OCI-M1 (cell line): ENCODE results near the gene TIMM44.
A peak's percentile ranks its signal among the peaks of the same experiment; 100 is the strongest.
"Not testable (repeated sequence)": the region's sequence is repeated elsewhere in the genome, so short reads cannot be mapped to it uniquely, and the experiment has no call there.

Experiments used
- DNase-seq: peaks from one replicate; lab custom pipeline; 2025; lab: John Stamatoyannopoulos, UW

The TIMM44 gene

GRCh38 chr19:7900401-7900870 is 43.0 kb downstream of the TIMM44 start:
- DNase-seq: no peak

GRCh38 chr19:7899751-7900378 is 43.6 kb downstream of the TIMM44 start:
- DNase-seq: no peak

DNA sequence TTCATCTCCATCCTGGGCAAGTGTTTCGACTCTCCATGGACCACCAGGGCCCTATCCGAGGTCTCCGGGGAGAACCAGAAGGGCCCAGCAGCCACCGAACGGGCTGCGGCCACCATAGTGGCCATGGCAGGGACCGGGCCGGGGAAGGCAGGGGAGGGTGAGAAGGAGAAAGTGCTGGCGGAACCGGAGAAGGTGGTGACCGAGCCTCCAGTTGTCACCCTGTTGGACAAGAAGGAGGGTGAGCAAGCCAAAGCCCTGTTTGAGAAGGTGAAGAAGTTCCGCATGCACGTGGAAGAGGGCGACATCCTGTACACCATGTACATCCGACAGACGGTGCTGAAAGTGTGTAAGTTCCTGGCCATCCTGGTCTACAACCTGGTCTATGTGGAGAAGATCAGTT is 44.5 kb downstream of the TIMM44 start:
- no peak for DNase-seq

GRCh38 chr19:7897292-7897691 is 46.2 kb downstream of the TIMM44 start:
- DNase-seq: no peak

- no peak for DNase-seq
Observed at GRCh38 chr19:7895565-7895964, 47.9 kb downstream of the TIMM44 start.

- DNase-seq: no peak
Observed at GRCh38 chr19:7894612-7895309, 48.7 kb downstream of the TIMM44 start.

- not testable (repeated sequence) for DNase-seq
Observed at GRCh38 chr19:7893362-7894101, 49.9 kb downstream of the TIMM44 start.

DNA sequence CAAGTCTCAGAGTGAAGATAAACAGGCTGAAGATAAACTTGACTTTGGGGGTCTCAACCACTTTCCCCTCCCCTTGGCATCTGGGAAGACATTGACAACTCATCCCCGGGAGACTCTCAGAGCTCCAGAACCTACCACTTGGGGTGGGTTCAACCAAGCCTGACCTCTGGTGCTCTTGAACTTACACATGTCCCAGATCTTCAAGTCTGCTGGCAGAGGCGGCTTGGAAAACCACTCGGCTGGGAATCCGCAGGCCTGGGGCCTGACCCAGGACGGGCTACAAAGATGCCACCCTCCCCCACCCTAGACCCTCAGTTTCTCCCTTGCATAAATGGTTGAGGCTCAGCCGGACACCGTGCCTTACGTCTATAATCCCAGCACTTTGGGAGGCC is 54.6 kb downstream of the TIMM44 start:
- no peak for DNase-seq

DNA sequence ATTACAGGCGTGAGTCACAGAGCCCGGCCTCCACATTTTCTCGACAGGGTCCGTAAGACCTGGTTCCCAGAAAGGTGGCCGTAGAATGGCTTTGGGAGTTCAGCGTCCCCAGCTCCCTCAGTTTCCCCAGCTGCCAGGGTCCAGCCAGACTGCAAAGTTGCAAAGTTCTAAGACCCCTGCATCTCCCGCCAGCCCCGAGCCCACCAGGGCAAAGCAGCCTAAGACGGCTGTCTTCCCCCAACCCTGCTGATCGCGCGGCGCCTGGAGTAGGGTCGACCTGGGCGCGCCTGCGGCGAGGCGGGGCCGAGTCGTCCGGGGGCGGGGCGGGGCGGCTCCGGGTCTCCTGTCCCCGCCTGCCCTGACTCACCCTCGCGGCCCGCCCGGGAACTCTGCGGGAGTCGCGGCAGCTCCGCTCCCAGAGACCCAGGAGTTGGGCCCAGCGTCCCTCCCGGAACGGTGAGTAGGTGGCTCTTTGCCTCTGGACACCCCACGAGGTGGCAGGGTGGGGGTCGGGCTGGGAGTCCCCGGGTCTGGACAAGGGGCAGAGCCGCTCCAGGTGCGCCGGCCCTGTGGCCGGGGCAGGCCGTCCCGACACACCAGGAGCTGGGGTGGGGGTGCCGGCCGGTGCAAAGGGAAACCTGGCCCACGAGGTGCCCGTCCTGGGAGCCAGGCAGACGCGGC is 55.2 kb downstream of the TIMM44 start, which contains the start of gene LRRC8E:
TSS of gene LRRC8E (plus strand) at position 366 of the 681 bp plus-strand sequence. CDS start 7,094 bp downstream, outside the sequence.
- DNase-seq: peak; percentile 40

DNA sequence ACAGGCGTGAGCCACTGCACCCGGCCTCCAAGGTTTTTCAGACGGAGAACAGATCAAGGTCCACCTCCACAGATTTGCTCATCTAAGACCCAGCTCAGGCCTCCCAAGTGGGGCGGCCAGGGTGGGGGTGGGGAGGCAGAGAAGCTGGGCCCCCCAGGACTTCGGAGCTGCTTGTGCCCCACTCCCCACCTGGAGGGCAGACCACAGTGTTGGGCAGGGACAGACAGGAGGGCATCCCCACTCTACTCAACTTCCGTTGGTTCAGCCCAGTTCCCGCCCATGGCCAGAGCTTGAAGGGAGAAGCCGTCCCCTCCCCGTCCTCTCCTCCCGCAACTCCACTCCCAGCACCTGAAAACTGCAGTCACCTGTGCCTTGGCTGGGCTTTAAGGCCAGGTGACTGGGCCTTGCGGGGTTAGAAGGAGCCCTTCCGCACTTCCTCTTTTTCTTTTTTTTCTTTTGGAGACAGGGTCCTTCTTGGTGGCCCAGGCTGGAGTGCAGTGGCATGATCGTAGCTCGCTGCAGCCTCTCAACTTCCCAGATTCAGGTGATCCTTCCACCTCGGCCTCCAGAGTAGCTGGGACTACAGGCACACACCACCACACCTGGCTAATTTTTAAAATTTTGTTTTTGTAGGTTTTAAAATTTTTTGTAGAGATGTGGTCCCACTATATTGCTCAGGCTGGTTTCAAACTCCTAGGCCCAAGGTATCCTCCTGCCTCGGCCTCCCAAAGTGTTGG is 55.9 kb downstream of the TIMM44 start:
- DNase-seq: no peak

DNA sequence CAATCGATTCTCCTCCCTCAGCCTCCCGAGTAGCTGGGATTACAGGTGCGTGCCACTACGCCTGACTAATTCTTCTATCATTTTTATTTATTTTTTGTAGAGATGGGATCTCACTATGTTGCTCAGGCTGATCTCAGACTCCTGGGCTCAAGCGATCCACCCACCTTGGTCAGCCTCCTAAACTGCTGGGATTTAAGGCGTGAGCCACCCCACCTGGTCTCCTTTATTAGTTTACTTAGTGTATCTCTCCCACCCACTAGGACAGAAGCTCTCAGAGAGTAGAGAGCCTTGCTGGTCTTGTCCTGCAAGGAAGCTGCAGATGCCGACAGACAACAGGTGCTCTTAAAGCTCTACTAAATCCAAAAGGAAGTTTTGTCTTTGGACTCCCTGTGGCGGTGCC is 57.6 kb downstream of the TIMM44 start:
- DNase-seq: no peak

- no peak for DNase-seq
Observed at GRCh38 chr19:7883796-7884570, 59.5 kb downstream of the TIMM44 start.

- no peak for DNase-seq
Observed at GRCh38 chr19:7883105-7883504, 60.4 kb downstream of the TIMM44 start.

DNA sequence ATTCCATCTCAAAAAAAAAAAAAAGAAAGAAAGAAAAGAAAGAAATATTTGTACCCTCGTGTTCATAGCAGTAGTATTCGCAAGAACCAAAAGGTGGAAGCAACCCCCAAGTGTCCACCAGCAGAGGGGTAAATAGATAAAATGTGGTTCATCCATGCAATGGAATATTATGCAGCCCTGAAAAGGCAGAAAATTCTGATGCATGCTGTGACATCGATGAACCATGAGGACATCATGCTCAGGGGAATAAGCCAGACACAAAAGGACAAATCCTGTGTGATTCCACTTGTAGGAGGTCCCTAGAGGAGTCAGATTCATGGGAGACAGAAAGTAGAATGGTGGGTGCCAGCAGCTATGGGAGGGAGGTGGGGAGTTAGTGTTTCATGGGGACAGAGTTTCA is 61.6 kb downstream of the TIMM44 start:
- DNase-seq: no peak

DNA sequence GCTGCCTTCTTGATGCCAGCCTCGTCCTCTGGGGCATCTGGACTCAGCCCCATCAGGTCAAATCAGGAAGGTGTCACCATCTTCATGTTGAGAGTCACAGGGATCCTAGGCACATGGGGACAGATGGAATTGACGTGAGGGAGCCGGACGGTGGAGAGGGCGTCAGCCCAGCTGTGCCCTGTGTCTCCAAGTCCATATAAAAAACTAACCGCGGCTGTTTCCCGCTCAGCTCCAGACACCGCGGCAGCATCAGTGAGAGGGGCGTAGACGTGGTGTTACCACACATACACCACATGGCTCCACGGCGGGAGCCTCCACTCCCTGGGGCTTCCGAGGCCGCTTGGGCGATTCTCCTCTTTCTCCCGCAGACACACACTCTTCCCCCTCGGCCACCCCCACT is 63.6 kb downstream of the TIMM44 start:
- DNase-seq: no peak

DNA sequence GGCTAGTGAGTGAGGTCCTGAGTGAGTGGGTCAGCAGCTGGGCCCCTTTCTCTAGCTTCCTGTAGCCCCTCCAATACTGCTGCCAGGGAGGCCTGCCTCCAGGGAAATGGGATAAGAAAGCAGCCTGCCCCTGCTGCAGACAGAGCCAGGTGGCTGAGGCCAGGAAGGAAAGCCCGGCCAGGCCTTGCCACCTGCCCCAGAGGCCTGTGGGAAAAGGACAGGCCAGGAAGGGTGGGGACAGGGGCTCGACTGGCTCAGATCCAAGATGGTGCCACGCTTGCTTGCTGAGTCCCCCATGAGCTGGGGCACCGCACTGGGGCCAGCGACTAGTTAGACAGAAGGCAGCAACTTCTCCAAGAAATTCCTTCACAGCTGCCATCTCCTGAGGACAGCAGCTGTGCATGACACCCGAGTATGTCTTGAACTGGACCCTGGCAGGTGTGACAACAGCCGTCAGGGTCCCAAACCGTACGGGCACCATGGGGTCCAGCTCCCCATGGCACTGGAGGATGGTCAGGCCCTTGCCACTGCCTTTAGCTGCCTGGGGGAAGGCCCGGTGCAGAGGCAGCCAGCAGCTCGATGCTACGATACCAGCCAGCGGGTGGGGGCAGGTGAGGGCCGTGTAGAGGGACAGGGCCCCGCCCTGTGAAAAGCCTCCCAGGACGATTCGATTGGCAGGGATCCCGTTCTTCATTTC is 64.2 kb downstream of the TIMM44 start:
- no peak for DNase-seq

GRCh38 chr19:7877249-7877836 is 66.1 kb downstream of the TIMM44 start:
- DNase-seq: no peak
